H1 (cell line): ENCODE measurements around the gene SLC25A39. TPM values are rescaled to one million over a fixed set of nuclear protein-coding genes. Genes with fewer than 3 reads are reported as not detected.
A peak's percentile ranks its signal among the peaks of the same experiment; 100 is the strongest.

Source experiments
- BACH1 ChIP-seq: IDR thresholded peaks from 2 replicates; pipeline ENCODE4 v1.6.1; 2012; ENCODE audit warnings: low read length, improper control_type of control experiment
- CTBP2 ChIP-seq: IDR thresholded peaks from 2 replicates; pipeline ENCODE4 v1.7.0; 2011; ENCODE audit warnings: borderline replicate concordance, mild to moderate bottlenecking, moderate library complexity, mixed read lengths, low read length; ENCODE audit not compliant: insufficient read depth, insufficient read length
- EP300 ChIP-seq, 2 experiments: IDR thresholded peaks; 1 replicate in 1 of 2; 2 replicates in 1 of 2; pipeline ENCODE4 v1.6.1; 2011 to 2012; ENCODE audit warnings: low read depth in 2 of 2, low read length in 2 of 2, mild to moderate bottlenecking in 2 of 2, borderline replicate concordance in 1 of 2, inconsistent platforms in 1 of 2, moderate library complexity in 1 of 2
- PHF8 ChIP-seq: fragments of 200-600 bp; sonication (generic); conservative IDR thresholded peaks from 2 replicates; pipeline ENCODE4 v1.7.1; 2012; ENCODE audit warnings: low read depth, mild to moderate bottlenecking, inconsistent platforms, low read length, moderate library complexity
- RAD21 ChIP-seq, 2 experiments: IDR thresholded peaks in 1 of 2; conservative IDR thresholded peaks in 1 of 2; 2 replicates each; pipeline ENCODE4 v1.6.1; 2011; ENCODE audit warnings: low read depth in 2 of 2, low read length in 2 of 2, improper control_type of control experiment in 1 of 2, inconsistent platforms in 1 of 2, mild to moderate bottlenecking in 1 of 2, moderate library complexity in 1 of 2
- SIX5 ChIP-seq: IDR thresholded peaks from 2 replicates; pipeline ENCODE4 v1.6.1; 2011; ENCODE audit warnings: mild to moderate bottlenecking, low read depth, low read length
- SP1 ChIP-seq: IDR thresholded peaks from 2 replicates; pipeline ENCODE4 v1.6.1; 2011; ENCODE audit warnings: low read depth, low read length
- TAF1 ChIP-seq: IDR thresholded peaks from 2 replicates; pipeline ENCODE4 v1.6.1; 2011; ENCODE audit warnings: mild to moderate bottlenecking, low read depth, low read length
- TCF12 ChIP-seq: IDR thresholded peaks from 2 replicates; pipeline ENCODE4 v1.6.1; 2011; ENCODE audit warnings: low read depth, mild to moderate bottlenecking, low read length
- YY1 ChIP-seq: IDR thresholded peaks from 2 replicates; pipeline ENCODE4 v1.6.1; 2011; ENCODE audit warnings: low read depth, mild to moderate bottlenecking, low read length
- polyA plus RNA-seq, 7 experiments: library from polyadenylated mRNA; depleted of rRNA in 3 of 7; stranded (reverse) in 5 of 7; unstranded in 2 of 7; fragments of >200 nt in 5 of 7; fragments of 200-250 nt in 2 of 7; gene quantifications; 1 replicate in 5 of 7; 2 replicates in 1 of 7; 4 replicates in 1 of 7; pipeline versions ENCODE4 v1.2.1 to v1.2.3, GENCODE V29; 2011 to 2013; ENCODE audit warnings: missing spikeins in 2 of 7, mixed read lengths in 2 of 7
- total RNA-seq: library from RNA; stranded (reverse); fragmentation: NEBNext Ultra II Directional; extraction: Animal tissue kit (Norgen Biotek cat#: 25700); gene quantifications from 2 replicates; pipeline ENCODE4 v1.2.1, GENCODE V29; 2021
- TF ChIP-seq, protein P1 (sequence below), 3 experiments: IDR thresholded peaks; 1 replicate in 2 of 3; 2 replicates in 1 of 3; pipeline versions ENCODE4 v1.5.1 to v1.6.1; 2011; ENCODE audit warnings: low read length in 3 of 3, mild to moderate bottlenecking in 3 of 3, inconsistent platforms in 2 of 3, low read depth in 1 of 3, moderate library complexity in 1 of 3; ENCODE audit not compliant: insufficient read depth in 1 of 3; ENCODE audit errors: control extremely low read depth in 1 of 3

The SLC25A39 gene
- total and polyA plus RNA-seq, 2 of the 8 experiments (the other 6 are each of a cell fraction or from before 2014, with no cell fraction given) = 200 to 291 TPM

- TF ChIP-seq, protein P1, sequence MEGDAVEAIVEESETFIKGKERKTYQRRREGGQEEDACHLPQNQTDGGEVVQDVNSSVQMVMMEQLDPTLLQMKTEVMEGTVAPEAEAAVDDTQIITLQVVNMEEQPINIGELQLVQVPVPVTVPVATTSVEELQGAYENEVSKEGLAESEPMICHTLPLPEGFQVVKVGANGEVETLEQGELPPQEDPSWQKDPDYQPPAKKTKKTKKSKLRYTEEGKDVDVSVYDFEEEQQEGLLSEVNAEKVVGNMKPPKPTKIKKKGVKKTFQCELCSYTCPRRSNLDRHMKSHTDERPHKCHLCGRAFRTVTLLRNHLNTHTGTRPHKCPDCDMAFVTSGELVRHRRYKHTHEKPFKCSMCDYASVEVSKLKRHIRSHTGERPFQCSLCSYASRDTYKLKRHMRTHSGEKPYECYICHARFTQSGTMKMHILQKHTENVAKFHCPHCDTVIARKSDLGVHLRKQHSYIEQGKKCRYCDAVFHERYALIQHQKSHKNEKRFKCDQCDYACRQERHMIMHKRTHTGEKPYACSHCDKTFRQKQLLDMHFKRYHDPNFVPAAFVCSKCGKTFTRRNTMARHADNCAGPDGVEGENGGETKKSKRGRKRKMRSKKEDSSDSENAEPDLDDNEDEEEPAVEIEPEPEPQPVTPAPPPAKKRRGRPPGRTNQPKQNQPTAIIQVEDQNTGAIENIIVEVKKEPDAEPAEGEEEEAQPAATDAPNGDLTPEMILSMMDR (IDR thresholded peaks at IDR 0.05; ENCODE audit: control extremely low read depth in 1 of 3, insufficient read depth in 1 of 3, low read depth in 1 of 3, low read length in 3 of 3) = peak; percentile 60 to 87 (median 84)
- TF ChIP-seq TCF12 = peak; percentile 63; the same call in 1 of the 2 replicates
- no peak for TF ChIP-seq SP1
- peak in 1 of 2 experiments; percentile 34; a peak in 2 of 4 replicates for TF ChIP-seq RAD21 (IDR thresholded peaks at IDR 0.05 in 1 of 2, conservative IDR thresholded peaks at IDR 0.05 in 1 of 2; ENCODE audit: low read depth in 2 of 2, low read length in 2 of 2)
- 0 out of 2 replicates have a peak, but pooled peaks have one; percentile 20 for TF ChIP-seq PHF8
- no peak for TF ChIP-seq EP300 (IDR thresholded peaks at IDR 0.05; ENCODE audit: borderline replicate concordance in 1 of 2, low read depth in 2 of 2, low read length in 2 of 2)
- no peak for TF ChIP-seq SIX5
- no peak for TF ChIP-seq BACH1
- TF ChIP-seq CTBP2 = no peak
- no peak for TF ChIP-seq YY1
- TF ChIP-seq TAF1 = peak; percentile 53; the same call in 1 of the 2 replicates
Observed at GRCh38 chr17:44363613-44364159, 39.1 kb upstream of the SLC25A39 start, which contains the start of gene FAM171A2 (continued).
